Naive thymus-derived CD8-positive, alpha-beta T cell (primary cell): ENCODE results near the gene UGT1A8. TPM values are rescaled to one million over a fixed set of nuclear protein-coding genes. Genes with fewer than 3 reads are reported as not detected.
A peak's percentile ranks its signal among the peaks of the same experiment; 100 is the strongest.

Source experiments
- ATAC-seq, 2 donors: fragments of 150-1000 bp; cut with Tn5 transposase in 1 of 2; sonication (Bioruptor Pico), chemical (Tn5 transposase) in 1 of 2; 1 replicate in 1 of 2; 2 replicates in 1 of 2; pipeline ENCODE4 v1.10.0; 2021; ENCODE audit warnings: mild to moderate bottlenecking in 2 of 2, moderate library complexity in 2 of 2
- POLR2A ChIA-PET: fragments of 350-600 bp; sonication (Branson Sonifier 250); formaldehyde crosslinking; loops from one replicate; lab custom pipeline; 2021; ENCODE audit warnings: antibody characterized with exemption; lab: Charles Lee
- DNase-seq, 10 donors: peaks; one replicate each; pipeline versions ENCODE4 v3.0.0 to v3.0.0-alpha.2; 2020 to 2022
- H3K27ac Mint-ChIP-seq, 10 donors: one replicate each; pipeline ENCODE4 v1.8.0; 2020 to 2022; ENCODE audit warnings: mild to moderate bottlenecking in 10 of 10, mixed read lengths in 10 of 10, moderate library complexity in 4 of 10, inconsistent platforms in 1 of 10
- H3K27me3 Mint-ChIP-seq, 5 donors: one replicate each; pipeline ENCODE4 v1.8.0; 2021 to 2022; ENCODE audit warnings: mixed read lengths in 5 of 5
- H3K36me3 Mint-ChIP-seq, 3 donors: one replicate each; pipeline ENCODE4 v1.8.0; 2020 to 2022; ENCODE audit warnings: mixed read lengths in 3 of 3, mild to moderate bottlenecking in 2 of 3, inconsistent platforms in 1 of 3
- H3K4me1 Mint-ChIP-seq, 4 donors: one replicate each; pipeline ENCODE4 v1.8.0; 2021 to 2022; ENCODE audit warnings: mixed read lengths in 4 of 4
- H3K4me3 Mint-ChIP-seq, 10 donors: one replicate each; pipeline ENCODE4 v1.8.0; 2020 to 2022; ENCODE audit warnings: mild to moderate bottlenecking in 10 of 10, mixed read lengths in 10 of 10, moderate library complexity in 6 of 10, inconsistent platforms in 1 of 10
- H3K9me3 Mint-ChIP-seq, 9 donors: one replicate each; pipeline ENCODE4 v1.8.0; 2020 to 2022; ENCODE audit warnings: mixed read lengths in 9 of 9, mild to moderate bottlenecking in 3 of 9, inconsistent platforms in 1 of 9, moderate library complexity in 1 of 9
- polyA plus RNA-seq, 3 donors: library from polyadenylated mRNA; unstranded; fragments of 300-500 nt; fragmentation: Illumina TruSeq; gene quantifications; one replicate each; pipeline ENCODE4 v1.2.3, GENCODE V29; 2021
- total RNA-seq, 8 experiments: library from RNA in 2 of 8; stranded (reverse) in 2 of 8; gene quantifications; one replicate each; pipeline ENCODE4 v1.2.3 and lab custom pipeline; 2021 to 2026

UGT1A8 gene
- total and polyA plus RNA-seq, 5 experiments from 2014 or later: not detected

- peaks cover 12 to 48% (median 27%) of the 10 kb centered on the region in 5 donors for H3K27me3 Mint-ChIP-seq
- no peak overlapping the region for H3K4me3 Mint-ChIP-seq
- POLR2A ChIA-PET: no interaction called here
These were observed 147.3 kb downstream of the UGT1A8 start for GRCh38 chr2:233764761-233765160.

GRCh38 chr2:233766416-233766815 lies 149.0 kb downstream of the UGT1A8 start:
- H3K9me3 Mint-ChIP-seq: no peaks in the 10 kb centered on the region
- H3K27ac Mint-ChIP-seq: no peak overlapping the region
- no peak overlapping the region for H3K4me3 Mint-ChIP-seq
- POLR2A ChIA-PET: no interaction called here
- ATAC-seq: no peak
- no peaks in the 10 kb centered on the region for H3K36me3 Mint-ChIP-seq
- H3K4me1 Mint-ChIP-seq: no peaks in the 10 kb centered on the region
- H3K27me3 Mint-ChIP-seq: peaks cover 12 to 48% (median 27%) of the 10 kb centered on the region in 5 donors
- no peak for DNase-seq

More at GRCh38 chr2:233764761-233765160, 147.3 kb downstream of the UGT1A8 start:
- DNase-seq (no peak), ATAC-seq (no peak)
- no peaks in the 10 kb centered on the region for H3K36me3 Mint-ChIP-seq
- H3K4me1 Mint-ChIP-seq: no peaks in the 10 kb centered on the region
- H3K9me3 Mint-ChIP-seq: no peaks in the 10 kb centered on the region
- H3K27ac Mint-ChIP-seq: no peak overlapping the region

GRCh38 chr2:233768076-233768475 lies 150.6 kb downstream of the UGT1A8 start:
- Mint-ChIP-seq H3K27me3 (peaks cover 12 to 46% (median 27%) of the 10 kb centered on the region in 5 donors), H3K4me1 (no peaks in the 10 kb centered on the region), H3K36me3 (no peaks in the 10 kb centered on the region), H3K9me3 (no peaks in the 10 kb centered on the region), H3K27ac (no peak overlapping the region), H3K4me3 (no peak overlapping the region)
- POLR2A ChIA-PET: no interaction called here
- ATAC-seq (no peak), DNase-seq (no peak)

- Mint-ChIP-seq H3K27ac (no peak overlapping the region), H3K36me3 (no peaks in the 10 kb centered on the region), H3K9me3 (peaks cover 0 to 2% (median 0%) of the 10 kb centered on the region in 9 donors), H3K27me3 (peaks cover 10 to 34% (median 22%) of the 10 kb centered on the region in 5 donors), H3K4me3 (no peak overlapping the region), H3K4me1 (no peaks in the 10 kb centered on the region)
- POLR2A ChIA-PET: no interaction called here
- DNase-seq: no peak
- no peak for ATAC-seq
These were observed 151.8 kb downstream of the UGT1A8 start for GRCh38 chr2:233769260-233769659.

GRCh38 chr2:233772153-233772552 lies 154.7 kb downstream of the UGT1A8 start:
- Mint-ChIP-seq H3K36me3 (peaks cover 0 to 16% (median 3%) of the 10 kb centered on the region in 3 donors), H3K4me3 (no peak overlapping the region), H3K27me3 (peaks cover 7 to 28% (median 12%) of the 10 kb centered on the region in 5 donors), H3K4me1 (peaks cover 0 to 2% (median 0%) of the 10 kb centered on the region in 4 donors), H3K27ac (no peak overlapping the region), H3K9me3 (peaks cover 0 to 22% (median 10%) of the 10 kb centered on the region in 9 donors)
- DNase-seq: no peak
- POLR2A ChIA-PET: no interaction called here
- ATAC-seq: no peak

GRCh38 chr2:233772583-233772982 lies 155.2 kb downstream of the UGT1A8 start:
- H3K36me3 Mint-ChIP-seq: peaks cover 0 to 17% (median 3%) of the 10 kb centered on the region in 3 donors
- H3K27me3 Mint-ChIP-seq: peaks cover 10 to 29% (median 12%) of the 10 kb centered on the region in 5 donors
- peaks cover 0 to 22% (median 10%) of the 10 kb centered on the region in 9 donors for H3K9me3 Mint-ChIP-seq
- POLR2A ChIA-PET: no interaction called here
- H3K27ac Mint-ChIP-seq: no peak overlapping the region
- H3K4me1 Mint-ChIP-seq: peaks cover 0 to 2% (median 0%) of the 10 kb centered on the region in 4 donors
- no peak overlapping the region for H3K4me3 Mint-ChIP-seq
- ATAC-seq (no peak), DNase-seq (no peak)

GRCh38 chr2:233773854-233774253 lies 156.4 kb downstream of the UGT1A8 start:
- ATAC-seq: no peak
- H3K9me3 Mint-ChIP-seq: peaks cover 0 to 27% (median 10%) of the 10 kb centered on the region in 9 donors
- no peak overlapping the region for H3K4me3 Mint-ChIP-seq
- POLR2A ChIA-PET: no interaction called here
- H3K27me3 Mint-ChIP-seq: peaks cover 12 to 37% (median 14%) of the 10 kb centered on the region in 5 donors
- peaks cover 0 to 2% (median 0%) of the 10 kb centered on the region in 4 donors for H3K4me1 Mint-ChIP-seq
- no peak overlapping the region for H3K27ac Mint-ChIP-seq
- no peak for DNase-seq
- peaks cover 0 to 17% (median 3%) of the 10 kb centered on the region in 3 donors for H3K36me3 Mint-ChIP-seq

GRCh38 chr2:233775414-233775813 lies 158.0 kb downstream of the UGT1A8 start:
- ATAC-seq: no peak
- peaks cover 0 to 17% (median 3%) of the 10 kb centered on the region in 3 donors for H3K36me3 Mint-ChIP-seq
- POLR2A ChIA-PET: no interaction called here
- H3K9me3 Mint-ChIP-seq: peaks cover 0 to 30% (median 12%) of the 10 kb centered on the region in 9 donors
- peaks cover 7 to 40% (median 17%) of the 10 kb centered on the region in 5 donors for H3K27me3 Mint-ChIP-seq
- no peak overlapping the region for H3K4me3 Mint-ChIP-seq
- peak overlapping the region in 1 of 10 donors; percentile 31 for H3K27ac Mint-ChIP-seq
- DNase-seq: no peak
- H3K4me1 Mint-ChIP-seq: peaks cover 0 to 2% (median 0%) of the 10 kb centered on the region in 4 donors

- Mint-ChIP-seq H3K4me3 (no peak within 1 kb of the TSS), H3K9me3 (peaks cover 3 to 34% (median 15%) of the 10 kb centered on the region in 9 donors)
- no peak for ATAC-seq
These were observed 160.6 kb downstream of the UGT1A8 start, which contains the start of gene MROH2A for GRCh38 chr2:233778030-233778429. Gene MROH2A (plus strand): TSS chr2:233778330. CDS start chr2:233779359, 1,029 bp downstream.

GRCh38 chr2:233779722-233780121 lies 162.3 kb downstream of the UGT1A8 start:
- no peak overlapping the region for H3K27ac Mint-ChIP-seq
- ATAC-seq: no peak
- peaks cover 0 to 2% (median 0%) of the 10 kb centered on the region in 4 donors for H3K4me1 Mint-ChIP-seq
- no peak overlapping the region for H3K4me3 Mint-ChIP-seq
- no peak for DNase-seq
- H3K27me3 Mint-ChIP-seq: peaks cover 18 to 46% (median 27%) of the 10 kb centered on the region in 5 donors
- peaks cover 0 to 17% (median 3%) of the 10 kb centered on the region in 3 donors for H3K36me3 Mint-ChIP-seq
- H3K9me3 Mint-ChIP-seq: peaks cover 3 to 34% (median 15%) of the 10 kb centered on the region in 9 donors
- POLR2A ChIA-PET: no interaction called here

More at GRCh38 chr2:233778030-233778429, 160.6 kb downstream of the UGT1A8 start, which contains the start of gene MROH2A:
- Mint-ChIP-seq H3K27me3 (peaks cover 11 to 44% (median 21%) of the 10 kb centered on the region in 5 donors), H3K36me3 (peaks cover 0 to 17% (median 3%) of the 10 kb centered on the region in 3 donors), H3K27ac (no peak within 1 kb of the TSS), H3K4me1 (peaks cover 0 to 2% (median 0%) of the 10 kb centered on the region in 4 donors)
- DNase-seq: no peak
- POLR2A ChIA-PET: no interaction called here

GRCh38 chr2:233780771-233781170 lies 163.3 kb downstream of the UGT1A8 start:
- no peak for DNase-seq
- POLR2A ChIA-PET: no interaction called here
- Mint-ChIP-seq H3K4me1 (no peaks in the 10 kb centered on the region), H3K9me3 (peaks cover 3 to 25% (median 15%) of the 10 kb centered on the region in 9 donors), H3K27ac (peak overlapping the region in 1 of 10 donors; percentile 53), H3K27me3 (peaks cover 16 to 42% (median 22%) of the 10 kb centered on the region in 5 donors), H3K36me3 (peaks cover 0 to 17% (median 0%) of the 10 kb centered on the region in 3 donors), H3K4me3 (no peak overlapping the region)
- no peak for ATAC-seq

GRCh38 chr2:233789554-233789953 lies 172.1 kb downstream of the UGT1A8 start:
- H3K9me3 Mint-ChIP-seq: peaks cover 0 to 9% (median 0%) of the 10 kb centered on the region in 9 donors
- no peak overlapping the region for H3K4me3 Mint-ChIP-seq
- DNase-seq (no peak), ATAC-seq (no peak)
- POLR2A ChIA-PET: no interaction called here
- peaks cover 0 to 12% (median 0%) of the 10 kb centered on the region in 4 donors for H3K4me1 Mint-ChIP-seq
- H3K36me3 Mint-ChIP-seq: peaks cover 0 to 11% (median 0%) of the 10 kb centered on the region in 3 donors
- no peak overlapping the region for H3K27ac Mint-ChIP-seq
- peaks cover 4 to 15% (median 8%) of the 10 kb centered on the region in 5 donors for H3K27me3 Mint-ChIP-seq

GRCh38 chr2:233791151-233791882 lies 173.9 kb downstream of the UGT1A8 start:
- peak overlapping the region in 1 of 10 donors; percentile 10 for H3K27ac Mint-ChIP-seq
- H3K4me3 Mint-ChIP-seq: no peak overlapping the region
- H3K27me3 Mint-ChIP-seq: peaks cover under 1 to 8% (median 2%) of the 10 kb centered on the region in 5 donors
- POLR2A ChIA-PET: interaction anchor here (0.6 kb wide), 1 partner anchor 15 kb away, joined by 4 read pairs; no protein-coding TSS in a partner anchor
- H3K36me3 Mint-ChIP-seq: peaks cover 0 to 2% (median 0%) of the 10 kb centered on the region in 3 donors
- H3K4me1 Mint-ChIP-seq: peaks cover 0 to 12% (median 0%) of the 10 kb centered on the region in 4 donors
- ATAC-seq (no peak), DNase-seq (peak in 1 of 10 donors; percentile 60)
- peaks cover 0 to 6% (median 0%) of the 10 kb centered on the region in 9 donors for H3K9me3 Mint-ChIP-seq
